ENCODE data around the gene CACNB2. TPM values are rescaled to one million over a fixed set of nuclear protein-coding genes. Genes with fewer than 3 reads are reported as not detected.

The CACNB2 gene
- total RNA-seq, 1 donor from 2014 or later = 7.6 TPM

GRCh38 chr10:18350340-18350739 lies 210.1 kb downstream of the CACNB2 start:
- TF ChIP-seq, protein P1, sequence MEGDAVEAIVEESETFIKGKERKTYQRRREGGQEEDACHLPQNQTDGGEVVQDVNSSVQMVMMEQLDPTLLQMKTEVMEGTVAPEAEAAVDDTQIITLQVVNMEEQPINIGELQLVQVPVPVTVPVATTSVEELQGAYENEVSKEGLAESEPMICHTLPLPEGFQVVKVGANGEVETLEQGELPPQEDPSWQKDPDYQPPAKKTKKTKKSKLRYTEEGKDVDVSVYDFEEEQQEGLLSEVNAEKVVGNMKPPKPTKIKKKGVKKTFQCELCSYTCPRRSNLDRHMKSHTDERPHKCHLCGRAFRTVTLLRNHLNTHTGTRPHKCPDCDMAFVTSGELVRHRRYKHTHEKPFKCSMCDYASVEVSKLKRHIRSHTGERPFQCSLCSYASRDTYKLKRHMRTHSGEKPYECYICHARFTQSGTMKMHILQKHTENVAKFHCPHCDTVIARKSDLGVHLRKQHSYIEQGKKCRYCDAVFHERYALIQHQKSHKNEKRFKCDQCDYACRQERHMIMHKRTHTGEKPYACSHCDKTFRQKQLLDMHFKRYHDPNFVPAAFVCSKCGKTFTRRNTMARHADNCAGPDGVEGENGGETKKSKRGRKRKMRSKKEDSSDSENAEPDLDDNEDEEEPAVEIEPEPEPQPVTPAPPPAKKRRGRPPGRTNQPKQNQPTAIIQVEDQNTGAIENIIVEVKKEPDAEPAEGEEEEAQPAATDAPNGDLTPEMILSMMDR (conservative IDR thresholded peaks at IDR 0.05) = no peak
- Mint-ChIP-seq H3K27me3 (no peaks in the 10 kb centered on the region), H3K9me3 (no peaks in the 10 kb centered on the region), H3K4me3 (no peak overlapping the region), H3K27ac (no peak overlapping the region), H3K4me1 (ENCODE audit: unreplicated experiment) (peaks cover 4% of the 10 kb centered on the region), H3K36me3 (no peaks in the 10 kb centered on the region)
- no peak for DNase-seq (ENCODE audit: extremely low spot score, unreplicated experiment)

DNA sequence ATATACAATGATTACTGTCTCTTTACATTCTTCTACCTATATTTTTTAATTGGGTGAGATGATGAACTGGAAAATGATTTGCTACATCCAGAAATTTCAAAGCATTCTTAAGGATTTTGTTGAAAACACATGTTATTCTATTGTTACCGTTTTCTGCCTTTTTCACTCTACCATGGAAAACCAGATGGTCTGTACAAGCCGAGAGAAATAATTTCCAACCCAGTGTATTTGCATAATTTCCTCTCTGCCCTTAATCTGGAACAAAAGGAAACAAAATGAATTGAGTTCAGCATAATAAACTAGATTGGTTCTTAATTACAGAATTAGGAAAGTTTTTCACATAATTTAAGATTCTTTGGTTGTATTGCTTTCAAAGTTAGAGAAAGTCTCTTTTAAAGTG lies 211.2 kb downstream of the CACNB2 start:
- TF ChIP-seq, protein P1 (conservative IDR thresholded peaks at IDR 0.05) = no peak
- no peak overlapping the region for H3K4me3 Mint-ChIP-seq
- peaks cover 4% of the 10 kb centered on the region for H3K4me1 Mint-ChIP-seq (ENCODE audit: unreplicated experiment)
- no peak for DNase-seq (ENCODE audit: extremely low spot score, unreplicated experiment)
- H3K27ac Mint-ChIP-seq = no peak overlapping the region
- no peaks in the 10 kb centered on the region for H3K9me3 Mint-ChIP-seq
- H3K36me3 Mint-ChIP-seq = no peaks in the 10 kb centered on the region
- H3K27me3 Mint-ChIP-seq = no peaks in the 10 kb centered on the region

DNA sequence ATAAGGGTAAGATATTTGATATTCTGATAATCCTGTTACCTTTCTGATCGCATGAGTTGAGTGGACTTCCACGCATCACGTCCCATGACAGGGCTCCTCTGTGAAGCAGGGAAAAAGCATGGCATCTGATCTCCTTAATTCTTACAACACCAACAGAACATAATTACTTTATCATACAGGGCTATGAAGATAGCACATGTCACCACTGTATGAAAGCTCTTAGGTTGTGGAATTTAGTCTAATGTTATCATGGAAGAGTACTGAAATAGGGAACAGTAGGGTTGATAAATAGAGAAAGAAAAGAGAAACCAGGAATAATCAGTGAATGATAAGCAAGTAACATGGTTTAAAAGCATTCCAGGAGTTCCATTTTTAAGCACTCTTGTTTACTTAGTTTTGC lies 212.0 kb downstream of the CACNB2 start:
- TF ChIP-seq, protein P1 (conservative IDR thresholded peaks at IDR 0.05) = no peak
- Mint-ChIP-seq H3K27me3 (no peaks in the 10 kb centered on the region), H3K36me3 (no peaks in the 10 kb centered on the region), H3K9me3 (no peaks in the 10 kb centered on the region), H3K4me1 (ENCODE audit: unreplicated experiment) (peaks cover 4% of the 10 kb centered on the region), H3K4me3 (no peak overlapping the region), H3K27ac (no peak overlapping the region)
- DNase-seq (ENCODE audit: extremely low spot score, unreplicated experiment) = no peak

DNA sequence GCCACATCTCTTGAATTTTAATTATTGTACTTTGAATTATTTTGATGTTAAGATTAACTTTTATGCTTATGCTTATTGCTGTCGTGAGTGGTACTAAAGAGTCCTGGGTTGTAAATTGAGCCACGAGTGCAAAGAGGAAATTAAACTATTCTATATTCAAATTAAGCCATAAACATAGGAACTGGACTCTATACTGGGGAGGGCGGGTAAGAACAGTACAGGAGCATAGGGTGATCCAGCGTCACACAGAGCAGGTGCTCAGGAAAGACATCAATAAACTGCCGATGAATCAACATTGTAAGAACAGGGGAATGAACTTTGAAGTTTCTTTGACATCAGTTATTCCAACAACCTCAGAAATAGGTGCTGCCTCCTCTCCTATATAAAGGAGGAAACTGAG lies 219.6 kb downstream of the CACNB2 start:
- Mint-ChIP-seq H3K9me3 (no peaks in the 10 kb centered on the region), H3K36me3 (no peaks in the 10 kb centered on the region), H3K27ac (no peak overlapping the region), H3K27me3 (no peaks in the 10 kb centered on the region), H3K4me1 (ENCODE audit: unreplicated experiment) (no peaks in the 10 kb centered on the region), H3K4me3 (no peak overlapping the region)
- DNase-seq (ENCODE audit: extremely low spot score, unreplicated experiment) = no peak
- TF ChIP-seq, protein P1 (conservative IDR thresholded peaks at IDR 0.05) = no peak

DNA sequence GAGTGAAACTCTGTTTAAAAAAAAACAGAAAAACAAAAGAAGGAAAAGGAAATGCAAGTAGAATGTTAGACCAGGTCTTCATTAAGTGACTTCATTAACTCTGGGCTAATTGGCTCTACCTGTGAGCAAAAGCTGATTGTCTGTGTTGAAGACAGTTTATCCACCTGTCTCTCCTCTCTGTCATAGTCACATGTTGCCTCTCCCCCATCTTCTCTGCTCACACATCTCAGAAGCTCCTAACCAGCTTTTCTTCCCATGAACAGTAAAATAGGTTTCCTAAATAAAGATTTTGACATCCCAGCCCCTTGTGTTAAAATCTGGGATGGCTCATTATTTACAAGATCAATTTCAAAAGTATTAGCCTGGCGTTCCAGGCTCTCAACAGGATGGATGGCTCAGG lies 222.7 kb downstream of the CACNB2 start:
- Mint-ChIP-seq H3K4me1 (ENCODE audit: unreplicated experiment) (no peaks in the 10 kb centered on the region), H3K27me3 (no peaks in the 10 kb centered on the region), H3K27ac (no peak overlapping the region), H3K4me3 (no peak overlapping the region), H3K36me3 (no peaks in the 10 kb centered on the region), H3K9me3 (no peaks in the 10 kb centered on the region)
- DNase-seq (ENCODE audit: extremely low spot score, unreplicated experiment) = no peak
- TF ChIP-seq, protein P1 (conservative IDR thresholded peaks at IDR 0.05) = no peak
